GM19468 (cell line): ENCODE data around the gene LMOD3.
A peak's percentile ranks its signal among the peaks of the same experiment; 100 is the strongest.

ENCODE experiments used
- ATAC-seq: cut with Tn5 transposase; IDR thresholded peaks from one replicate; pipeline ENCODE4 v1.9.1; 2021; ENCODE audit warnings: mild to moderate bottlenecking, moderate library complexity, moderate number of reproducible peaks; ENCODE audit not compliant: unreplicated experiment; ENCODE audit errors: extremely low read depth

LMOD3 gene

GRCh38 chr3:69126999-69127398 lies 4.6 kb upstream of the LMOD3 start:
- no peak for ATAC-seq

GRCh38 chr3:69126216-69126615 lies 3.8 kb upstream of the LMOD3 start:
- no peak for ATAC-seq

- ATAC-seq, result no peak
Observed at GRCh38 chr3:69121950-69122349, 445 bp downstream of the LMOD3 start.

- ATAC-seq, result no peak
Observed at GRCh38 chr3:69121513-69121912, 882 bp downstream of the LMOD3 start.

- ATAC-seq, result peak; percentile 76
Observed at GRCh38 chr3:69120879-69121464, 1.4 kb downstream of the LMOD3 start.

GRCh38 chr3:69119681-69120080 lies 2.7 kb downstream of the LMOD3 start:
- no peak for ATAC-seq

GRCh38 chr3:69119138-69119537 lies 3.3 kb downstream of the LMOD3 start:
- no peak for ATAC-seq

- ATAC-seq, result no peak
Observed at GRCh38 chr3:69118555-69118954, 3.8 kb downstream of the LMOD3 start.

- ATAC-seq, result no peak
Observed at GRCh38 chr3:69116897-69117296, 5.5 kb downstream of the LMOD3 start.

- ATAC-seq, result no peak
Observed at GRCh38 chr3:69116162-69116561, 6.2 kb downstream of the LMOD3 start.

- no peak for ATAC-seq
Observed at GRCh38 chr3:69115731-69116130, 6.7 kb downstream of the LMOD3 start.

GRCh38 chr3:69113536-69113935 lies 8.9 kb downstream of the LMOD3 start:
- ATAC-seq, result no peak

- ATAC-seq, result no peak
Observed at GRCh38 chr3:69110941-69111546, 11.4 kb downstream of the LMOD3 start.

- no peak for ATAC-seq
Observed at GRCh38 chr3:69108811-69109210, 13.6 kb downstream of the LMOD3 start.

GRCh38 chr3:69107841-69108240 lies 14.6 kb downstream of the LMOD3 start:
- no peak for ATAC-seq

- no peak for ATAC-seq
Observed at GRCh38 chr3:69105320-69105719, 17.1 kb downstream of the LMOD3 start.

GRCh38 chr3:69104586-69104985 lies 17.8 kb downstream of the LMOD3 start:
- no peak for ATAC-seq

- ATAC-seq, result no peak
Observed at GRCh38 chr3:69103123-69103522, 19.3 kb downstream of the LMOD3 start.

GRCh38 chr3:69102384-69102783 lies 20.0 kb downstream of the LMOD3 start:
- no peak for ATAC-seq

- no peak for ATAC-seq
Observed at GRCh38 chr3:69099576-69099975, 22.8 kb downstream of the LMOD3 start.

GRCh38 chr3:69097407-69098086 lies 24.8 kb downstream of the LMOD3 start:
- no peak for ATAC-seq

GRCh38 chr3:69096299-69096698 lies 26.1 kb downstream of the LMOD3 start:
- no peak for ATAC-seq
